OCI-LY3 (cell line): ENCODE results near the gene NOS2.

Source experiments
- EZH2phosphoT487 ChIP-seq: fragments of 200-600 bp; shearing (Covaris generic); IDR thresholded peaks from 2 replicates; pipeline ENCODE4 v1.6.1; 2018; ENCODE audit warnings: antibody characterized with exemption, mixed run types, low read depth
- TF ChIP-seq, protein P1 (sequence below): fragments of 200-600, 300-600 bp; sonication (generic); IDR thresholded peaks from 2 replicates; pipeline ENCODE4 v1.5.1; 2014; ENCODE audit warnings: antibody characterized with exemption, low read length, low read depth

DNA sequence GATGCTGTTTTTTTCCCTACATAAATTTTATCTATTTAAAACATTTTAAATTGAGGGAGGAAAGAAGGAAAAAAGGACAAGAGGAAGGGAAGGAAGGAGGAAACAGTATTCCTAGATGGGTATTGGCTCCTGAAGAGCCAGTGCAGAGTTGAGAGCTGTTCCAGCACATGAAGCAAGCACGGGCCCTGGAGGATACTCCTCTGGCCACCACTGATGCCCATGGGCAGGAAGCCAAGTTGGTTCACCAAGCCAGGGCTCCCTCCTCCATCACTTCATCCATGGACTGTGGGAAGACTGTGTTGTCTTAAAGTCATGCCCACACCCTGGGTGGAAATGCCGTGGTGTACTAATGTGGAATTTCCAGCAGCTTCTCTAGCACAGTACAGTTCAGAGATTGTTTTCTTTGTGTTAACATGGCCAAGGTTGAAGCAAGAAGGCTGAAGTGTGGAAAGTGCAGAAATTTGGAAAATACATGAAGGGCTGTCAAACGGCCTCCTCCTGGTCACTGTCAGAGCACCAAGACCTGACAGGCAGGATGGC, 23.9 kb upstream of the NOS2 start:
- TF ChIP-seq, protein P1, sequence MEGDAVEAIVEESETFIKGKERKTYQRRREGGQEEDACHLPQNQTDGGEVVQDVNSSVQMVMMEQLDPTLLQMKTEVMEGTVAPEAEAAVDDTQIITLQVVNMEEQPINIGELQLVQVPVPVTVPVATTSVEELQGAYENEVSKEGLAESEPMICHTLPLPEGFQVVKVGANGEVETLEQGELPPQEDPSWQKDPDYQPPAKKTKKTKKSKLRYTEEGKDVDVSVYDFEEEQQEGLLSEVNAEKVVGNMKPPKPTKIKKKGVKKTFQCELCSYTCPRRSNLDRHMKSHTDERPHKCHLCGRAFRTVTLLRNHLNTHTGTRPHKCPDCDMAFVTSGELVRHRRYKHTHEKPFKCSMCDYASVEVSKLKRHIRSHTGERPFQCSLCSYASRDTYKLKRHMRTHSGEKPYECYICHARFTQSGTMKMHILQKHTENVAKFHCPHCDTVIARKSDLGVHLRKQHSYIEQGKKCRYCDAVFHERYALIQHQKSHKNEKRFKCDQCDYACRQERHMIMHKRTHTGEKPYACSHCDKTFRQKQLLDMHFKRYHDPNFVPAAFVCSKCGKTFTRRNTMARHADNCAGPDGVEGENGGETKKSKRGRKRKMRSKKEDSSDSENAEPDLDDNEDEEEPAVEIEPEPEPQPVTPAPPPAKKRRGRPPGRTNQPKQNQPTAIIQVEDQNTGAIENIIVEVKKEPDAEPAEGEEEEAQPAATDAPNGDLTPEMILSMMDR, result no peak
- no peak for TF ChIP-seq EZH2phosphoT487
